ENCODE results near the gene LRRFIP1. TPM values are rescaled to one million over a fixed set of nuclear protein-coding genes. Genes with fewer than 3 reads are reported as not detected.

The LRRFIP1 gene
- total RNA-seq, 1 donor from 2014 or later, result 133 TPM

- peaks cover 15 to 41% of the 10 kb centered on the region in 2 donors for H3K4me1 ChIP-seq
- peaks cover 14 to 28% of the 10 kb centered on the region in 2 donors for H3K36me3 ChIP-seq
These were observed 117.3 kb downstream of the LRRFIP1 start for GRCh38 chr2:237744613-237745249.

GRCh38 chr2:237745250-237745613 is 117.8 kb downstream of the LRRFIP1 start:
- no peaks in the 10 kb centered on the region for H3K9me3 ChIP-seq
- no peaks in the 10 kb centered on the region for H3K27me3 ChIP-seq
- no peak for TF ChIP-seq CTCF (IDR thresholded peaks at IDR 0.05)
- intact Hi-C loops (cut with DNase I), result loop anchor here (2.0 to 5.0 kb wide), 3 partner anchors 50 to 233 kb away; no protein-coding TSS in a partner anchor
- no peak overlapping the region for H3K4me3 ChIP-seq
- peaks cover 12 to 36% of the 10 kb centered on the region in 2 donors for H3K4me1 ChIP-seq
- DNase-seq (ENCODE audit: low spot score in 2 of 2), result no peak
- peak overlapping the region in 1 of 2 donors; percentile 87 for H3K27ac ChIP-seq
- H3K36me3 ChIP-seq, result peaks cover 19 to 33% of the 10 kb centered on the region in 2 donors

More at GRCh38 chr2:237744613-237745249, 117.3 kb downstream of the LRRFIP1 start:
- TF ChIP-seq CTCF (IDR thresholded peaks at IDR 0.05), result peak; percentile 90 to 97 (median 95)
- peak overlapping the region; percentile 42 to 87 for H3K27ac ChIP-seq
- peak overlapping the region in 1 of 2 donors; percentile 13 for H3K4me3 ChIP-seq
- H3K9me3 ChIP-seq, result no peaks in the 10 kb centered on the region
- DNase-seq (ENCODE audit: low spot score in 2 of 2), result peak in 1 of 2 donors; percentile 89
- intact Hi-C loops (cut with DNase I), result loop anchor here (1.0 to 5.0 kb wide), 5 partner anchors 50 to 232 kb away; no protein-coding TSS in a partner anchor
- H3K27me3 ChIP-seq, result no peaks in the 10 kb centered on the region

- no peaks in the 10 kb centered on the region for H3K27me3 ChIP-seq
- peaks cover 12 to 26% of the 10 kb centered on the region in 2 donors for H3K4me1 ChIP-seq
- peaks cover 28 to 45% of the 10 kb centered on the region in 2 donors for H3K36me3 ChIP-seq
- DNase-seq (ENCODE audit: low spot score in 2 of 2), result peak in 1 of 2 donors; percentile 56
- H3K9me3 ChIP-seq, result no peaks in the 10 kb centered on the region
- H3K4me3 ChIP-seq, result no peak overlapping the region
- TF ChIP-seq CTCF (IDR thresholded peaks at IDR 0.05), result no peak
- intact Hi-C loops (cut with DNase I), result loop anchor here (5.0 kb wide), 1 partner anchor 234 kb away; no protein-coding TSS in a partner anchor
- no peak overlapping the region for H3K27ac ChIP-seq
These were observed 119.1 kb downstream of the LRRFIP1 start for GRCh38 chr2:237746302-237747080.

GRCh38 chr2:237747189-237747588 is 119.8 kb downstream of the LRRFIP1 start:
- Histone ChIP-seq H3K36me3 (peaks cover 35 to 52% of the 10 kb centered on the region in 2 donors), H3K27me3 (no peaks in the 10 kb centered on the region), H3K27ac (no peak overlapping the region), H3K9me3 (no peaks in the 10 kb centered on the region), H3K4me1 (peaks cover 12 to 26% of the 10 kb centered on the region in 2 donors), H3K4me3 (no peak overlapping the region)
- intact Hi-C loops (cut with DNase I), result loop anchor here (5.0 kb wide), 1 partner anchor 235 kb away; no protein-coding TSS in a partner anchor
- DNase-seq (ENCODE audit: low spot score in 2 of 2), result no peak
- TF ChIP-seq CTCF (IDR thresholded peaks at IDR 0.05), result no peak

GRCh38 chr2:237749002-237749401 is 121.6 kb downstream of the LRRFIP1 start:
- peak in 1 of 2 donors; percentile 49 for DNase-seq (ENCODE audit: low spot score in 2 of 2)
- H3K9me3 ChIP-seq, result no peaks in the 10 kb centered on the region
- intact Hi-C loops (cut with DNase I), result loop anchor here (5.0 kb wide), 1 partner anchor 237 kb away; no protein-coding TSS in a partner anchor
- no peak overlapping the region for H3K4me3 ChIP-seq
- peaks cover 3 to 13% of the 10 kb centered on the region in 2 donors for H3K4me1 ChIP-seq
- TF ChIP-seq CTCF (IDR thresholded peaks at IDR 0.05), result no peak
- H3K36me3 ChIP-seq, result peaks cover 52 to 69% of the 10 kb centered on the region in 2 donors
- H3K27me3 ChIP-seq, result no peaks in the 10 kb centered on the region
- no peak overlapping the region for H3K27ac ChIP-seq

Data from ascending aorta (tissue), 2 donors.